ENCODE measurements around the gene STAG1. TPM values are rescaled to one million over a fixed set of nuclear protein-coding genes. Genes with fewer than 3 reads are reported as not detected.

The STAG1 gene
- total RNA-seq, 6 experiments from 2014 or later, result 33.7 to 45.3 (median 43.8) TPM

GRCh38 chr3:136604961-136605360, 147.2 kb downstream of the STAG1 start:
- peaks cover 39% of the 10 kb centered on the region for H3K36me3 Mint-ChIP-seq (ENCODE audit: low read depth)
- DNase-seq, result no peak
- H3K27me3 Mint-ChIP-seq (ENCODE audit: insufficient read depth), result peaks cover 2% of the 10 kb centered on the region; the same call in 1 of the 2 replicates
- no peak overlapping the region for H3K4me3 Mint-ChIP-seq
- TF ChIP-seq CTCF (IDR thresholded peaks at IDR 0.05), result no peak
- no peaks in the 10 kb centered on the region for H3K9me3 Mint-ChIP-seq
- H3K27ac Mint-ChIP-seq, result peak overlapping the region; percentile 0; the same call in 1 of the 2 replicates
- H3K4me1 Mint-ChIP-seq (ENCODE audit: low read depth), result peaks cover 20% of the 10 kb centered on the region

GRCh38 chr3:136602818-136603217, 149.4 kb downstream of the STAG1 start:
- Mint-ChIP-seq H3K27me3 (ENCODE audit: insufficient read depth) (peaks cover under 1% of the 10 kb centered on the region; the same call in 1 of the 2 replicates), H3K27ac (no peak overlapping the region), H3K9me3 (no peaks in the 10 kb centered on the region), H3K4me3 (no peak overlapping the region), H3K4me1 (ENCODE audit: low read depth) (peaks cover 20% of the 10 kb centered on the region), H3K36me3 (ENCODE audit: low read depth) (peaks cover 35% of the 10 kb centered on the region)
- no peak for DNase-seq
- no peak for TF ChIP-seq CTCF (IDR thresholded peaks at IDR 0.05)

GRCh38 chr3:136595913-136596697, 156.1 kb downstream of the STAG1 start:
- Mint-ChIP-seq H3K4me1 (ENCODE audit: low read depth) (peaks cover 21% of the 10 kb centered on the region), H3K27me3 (ENCODE audit: insufficient read depth) (no peaks in the 10 kb centered on the region; the same call in 1 of the 2 replicates), H3K27ac (peak overlapping the region; percentile 61), H3K9me3 (no peaks in the 10 kb centered on the region), H3K36me3 (ENCODE audit: low read depth) (peaks cover 18% of the 10 kb centered on the region; the same call in 1 of the 2 replicates), H3K4me3 (peak overlapping the region; percentile 50)
- DNase-seq, result no peak
- no peak for TF ChIP-seq CTCF (IDR thresholded peaks at IDR 0.05)

- Mint-ChIP-seq H3K9me3 (no peaks in the 10 kb centered on the region), H3K4me3 (no peak overlapping the region), H3K36me3 (ENCODE audit: low read depth) (peaks cover 2% of the 10 kb centered on the region; the same call in 1 of the 2 replicates), H3K27ac (no peak overlapping the region), H3K27me3 (ENCODE audit: insufficient read depth) (no peaks in the 10 kb centered on the region), H3K4me1 (ENCODE audit: low read depth) (peaks cover 27% of the 10 kb centered on the region)
- no peak for TF ChIP-seq CTCF (IDR thresholded peaks at IDR 0.05)
- no peak for DNase-seq
These were observed 165.6 kb downstream of the STAG1 start for GRCh38 chr3:136586580-136586979.

GRCh38 chr3:136584728-136585127, 167.4 kb downstream of the STAG1 start:
- Mint-ChIP-seq H3K27me3 (ENCODE audit: insufficient read depth) (no peaks in the 10 kb centered on the region), H3K9me3 (no peaks in the 10 kb centered on the region), H3K27ac (no peak overlapping the region), H3K36me3 (ENCODE audit: low read depth) (peaks cover under 1% of the 10 kb centered on the region; the same call in 1 of the 2 replicates), H3K4me3 (no peak overlapping the region), H3K4me1 (ENCODE audit: low read depth) (peaks cover 27% of the 10 kb centered on the region)
- no peak for TF ChIP-seq CTCF (IDR thresholded peaks at IDR 0.05)
- DNase-seq, result peak; percentile 19

Data from HFFc6 (cell line).